Esophagus (tissue), 2 donors: ENCODE measurements around the gene TTYH3. TPM values are rescaled to one million over a fixed set of nuclear protein-coding genes. Genes with fewer than 3 reads are reported as not detected.
"Not testable (repeated sequence)": the region's sequence is repeated elsewhere in the genome, so short reads cannot be mapped to it uniquely, and the experiment has no call there.

Experiments used
- H3K27ac ChIP-seq, 2 donors: one replicate each; pipeline ENCODE4 v1.5.1; 2013; ENCODE audit warnings: low read depth in 2 of 2, mild to moderate bottlenecking in 2 of 2, inconsistent platforms in 1 of 2, low read length in 1 of 2, moderate library complexity in 1 of 2
- H3K27me3 ChIP-seq, 2 donors: one replicate each; pipeline ENCODE4 v1.6.1; 2013; ENCODE audit warnings: low read length in 2 of 2, control low read depth in 1 of 2, mild to moderate bottlenecking in 1 of 2; ENCODE audit not compliant: insufficient read depth in 2 of 2, control insufficient read depth in 1 of 2
- H3K36me3 ChIP-seq, 2 donors: one replicate each; pipeline ENCODE4 v1.6.1; 2013; ENCODE audit warnings: low read length in 1 of 2; ENCODE audit not compliant: control insufficient read depth in 2 of 2, insufficient read depth in 2 of 2
- H3K4me1 ChIP-seq, 2 donors: one replicate each; pipeline ENCODE4 v1.6.1; 2013; ENCODE audit warnings: low read length in 1 of 2; ENCODE audit not compliant: control insufficient read depth in 2 of 2, insufficient read depth in 2 of 2
- H3K4me3 ChIP-seq, 2 donors: one replicate each; pipeline ENCODE4 v1.5.1; 2013; ENCODE audit warnings: low read length in 2 of 2, mild to moderate bottlenecking in 2 of 2, low read depth in 1 of 2, moderate library complexity in 1 of 2
- H3K9me3 ChIP-seq, 2 donors: one replicate each; pipeline ENCODE4 v1.6.1; 2013; ENCODE audit warnings: mild to moderate bottlenecking in 2 of 2, low read depth in 1 of 2, low read length in 1 of 2, moderate library complexity in 1 of 2; ENCODE audit not compliant: control insufficient read depth in 2 of 2, insufficient read depth in 1 of 2
- WGBS, 2 donors: extraction: QIAGEN DNeasy Blood & Tissue Kit; methylation state at CpG; one replicate each; pipeline ENCODE4 v1.1.7; 2013; 5-methylcytosine and 5-hydroxymethylcytosine counted together
- polyA plus RNA-seq, 2 donors: library from polyadenylated mRNA; stranded (reverse); fragments of 200-250 nt; gene quantifications; one replicate each; pipeline ENCODE4 v1.2.3, GENCODE V29; 2013
- donor health status: healthy with polysubstance abuse.
- donor health status: Bipolar disorder and iron deficiency.

TTYH3 gene
- polyA plus RNA-seq, 2 donors = 3.5 to 3.8 TPM

DNA sequence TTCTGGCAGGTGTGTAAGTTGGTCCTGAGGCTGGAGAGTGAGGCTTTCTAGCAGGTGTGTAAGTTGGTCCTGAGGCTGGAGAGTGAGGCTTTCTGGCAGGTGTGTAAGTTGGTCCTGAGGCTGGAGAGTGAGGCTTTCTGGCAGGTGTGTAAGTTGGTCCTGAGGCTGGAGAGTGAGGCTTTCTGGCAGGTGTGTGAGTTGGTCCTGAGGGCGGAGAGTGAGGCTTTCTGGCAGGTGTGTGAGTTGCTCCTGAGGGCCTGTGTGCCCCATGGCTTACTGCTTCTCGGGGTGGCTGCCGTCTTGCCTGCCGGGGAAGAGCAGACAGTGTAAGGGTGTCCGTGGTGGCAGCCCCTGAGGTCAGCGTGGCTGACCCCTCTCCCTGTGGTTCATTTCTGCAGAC is 22.1 kb upstream of the TTYH3 start:
- H3K36me3 ChIP-seq, H3K9me3 ChIP-seq, H3K27me3 ChIP-seq, H3K4me1 ChIP-seq, H3K27ac ChIP-seq, H3K4me3 ChIP-seq: not testable (repeated sequence)
- WGBS, 2 donors = 89 to 93% methylated on average over 6 of the region's 6 CpGs

DNA sequence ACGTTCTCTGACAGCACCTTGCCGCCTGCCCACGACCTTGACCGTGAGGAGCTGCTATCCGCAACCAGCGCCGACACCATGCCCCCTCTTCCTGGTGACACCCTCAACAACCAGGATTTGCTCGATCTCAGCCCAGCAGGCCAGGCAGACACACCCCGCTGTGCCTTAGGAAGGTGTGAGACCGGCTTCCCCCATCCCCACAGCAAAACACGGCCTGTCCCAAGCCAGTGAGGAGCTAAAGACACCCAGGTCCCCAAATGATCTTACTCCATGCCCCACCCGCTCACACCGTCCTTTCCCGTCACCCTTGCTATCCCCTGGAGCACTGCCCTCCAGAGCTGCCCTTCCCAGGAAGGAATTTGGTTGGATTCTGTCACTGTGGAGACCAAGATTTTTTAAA is 21.3 kb upstream of the TTYH3 start:
- WGBS, 2 donors = 86 to 88% methylated on average over 14 of the region's 14 CpGs
- no peak overlapping the region for H3K4me3 ChIP-seq
- H3K27ac ChIP-seq = no peak overlapping the region
- no peaks in the 10 kb centered on the region for H3K36me3 ChIP-seq
- H3K9me3 ChIP-seq = no peaks in the 10 kb centered on the region
- H3K27me3 ChIP-seq = no peaks in the 10 kb centered on the region
- peaks cover 0 to 6% of the 10 kb centered on the region in 2 donors for H3K4me1 ChIP-seq

DNA sequence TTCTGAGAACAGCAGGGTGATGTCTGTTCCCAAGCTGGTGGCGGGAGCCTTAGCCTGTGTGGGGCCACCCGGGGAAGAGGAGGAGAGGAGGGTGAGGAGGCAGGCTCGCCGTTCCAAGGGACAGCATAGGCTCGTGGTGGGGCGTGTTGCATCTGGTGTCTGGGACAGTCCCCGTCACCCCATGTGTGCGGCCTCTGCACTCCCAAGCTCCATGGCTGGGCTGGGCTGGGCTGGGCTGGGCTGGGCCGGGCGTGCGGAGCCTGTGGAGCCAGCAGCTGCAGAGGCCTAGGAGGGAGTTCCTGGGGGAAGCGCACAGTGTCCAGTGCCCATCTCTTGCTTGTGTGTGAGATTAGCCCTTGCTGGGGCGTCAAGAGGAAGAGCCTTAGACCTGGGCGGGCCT is 20.9 kb upstream of the TTYH3 start:
- H3K27me3 ChIP-seq = no peaks in the 10 kb centered on the region
- H3K36me3 ChIP-seq = no peaks in the 10 kb centered on the region
- WGBS, 2 donors = 69 to 90% methylated on average over 14 of the region's 14 CpGs
- no peak overlapping the region for H3K4me3 ChIP-seq
- H3K27ac ChIP-seq = no peak overlapping the region
- H3K9me3 ChIP-seq = no peaks in the 10 kb centered on the region
- H3K4me1 ChIP-seq = peaks cover 0 to 6% of the 10 kb centered on the region in 2 donors

DNA sequence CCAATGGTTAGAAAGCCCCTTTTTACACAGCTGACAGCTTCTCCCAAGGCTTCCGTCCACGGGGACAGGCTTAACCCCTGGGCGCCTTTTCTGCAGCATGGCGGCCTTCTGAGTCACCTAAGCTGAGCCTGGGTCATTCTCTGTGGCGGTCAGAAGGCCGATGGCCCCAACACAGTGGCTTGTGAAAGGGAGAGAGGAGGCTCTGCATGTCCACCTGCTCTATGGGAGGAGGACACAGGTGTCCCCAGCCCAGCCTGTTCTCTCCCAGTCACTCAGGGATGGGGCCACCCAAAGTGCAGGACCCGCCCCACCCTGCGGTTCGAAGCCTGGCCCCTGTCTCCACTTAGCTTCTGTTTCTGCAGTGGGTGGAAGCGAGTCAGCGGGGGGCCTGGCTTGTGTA is 20.4 kb upstream of the TTYH3 start:
- no peak overlapping the region for H3K27ac ChIP-seq
- H3K9me3 ChIP-seq = no peaks in the 10 kb centered on the region
- H3K36me3 ChIP-seq = no peaks in the 10 kb centered on the region
- no peaks in the 10 kb centered on the region for H3K27me3 ChIP-seq
- H3K4me1 ChIP-seq = peaks cover 0 to 6% of the 10 kb centered on the region in 2 donors
- 84 to 93% methylated on average over 11 of the region's 11 CpGs for WGBS, 2 donors
- H3K4me3 ChIP-seq = no peak overlapping the region

DNA sequence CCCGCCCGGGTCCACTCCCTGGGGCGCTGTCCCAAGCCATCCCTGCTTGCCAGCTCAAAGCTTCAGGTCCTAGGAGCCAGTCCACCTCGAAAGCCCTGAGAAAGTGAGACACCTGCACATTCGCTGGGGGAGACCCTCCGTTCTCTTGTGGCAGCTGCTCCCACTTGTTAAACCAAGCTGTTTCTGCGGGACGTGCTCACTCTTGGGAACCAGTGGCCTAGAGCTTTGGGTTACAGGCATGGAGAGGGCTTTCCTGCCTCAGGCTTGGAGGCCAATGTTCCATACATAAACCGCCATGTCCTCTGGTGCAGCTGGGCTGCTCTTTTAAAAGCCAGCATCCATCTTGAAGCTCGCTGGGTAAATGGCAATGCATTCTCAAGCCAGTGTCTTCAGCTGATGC is 19.9 kb upstream of the TTYH3 start:
- H3K9me3 ChIP-seq = no peaks in the 10 kb centered on the region
- 96 to 97% methylated on average over 10 of the region's 10 CpGs for WGBS, 2 donors
- no peak overlapping the region for H3K4me3 ChIP-seq
- no peak overlapping the region for H3K27ac ChIP-seq
- no peaks in the 10 kb centered on the region for H3K36me3 ChIP-seq
- H3K27me3 ChIP-seq = no peaks in the 10 kb centered on the region
- peaks cover 0 to 6% of the 10 kb centered on the region in 2 donors for H3K4me1 ChIP-seq

DNA sequence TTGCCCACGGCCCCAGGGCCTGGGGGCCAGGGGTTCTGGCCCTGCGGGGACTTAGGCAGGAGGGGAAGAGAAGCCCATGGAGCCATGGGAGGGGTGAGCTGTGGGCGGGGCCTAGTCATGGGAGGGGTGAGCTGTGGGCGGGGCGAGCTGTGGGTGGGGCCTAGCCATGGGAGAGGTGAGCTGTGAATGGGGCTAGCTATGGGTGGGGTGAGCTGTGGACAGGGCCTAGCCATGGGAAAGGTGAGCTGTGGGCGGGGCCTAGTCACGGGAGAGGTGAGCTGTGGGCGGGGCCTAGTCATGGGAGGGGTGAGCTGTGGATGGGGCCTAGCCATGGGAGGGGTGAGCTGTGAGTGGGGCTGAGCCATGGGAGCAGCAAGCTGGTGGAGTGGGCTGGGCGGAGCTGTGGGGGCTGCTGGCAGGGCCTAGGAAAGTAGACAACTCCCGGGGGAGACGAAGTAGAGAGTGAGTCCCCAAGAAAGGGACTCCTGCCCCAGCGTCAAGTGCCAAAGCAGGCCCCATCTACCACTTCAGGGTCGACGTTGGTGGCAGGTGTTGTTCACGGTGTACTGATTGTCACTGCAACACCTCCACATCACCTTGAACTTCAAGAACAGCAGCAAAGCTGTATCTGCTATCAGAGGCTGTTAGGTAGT is 19.2 kb upstream of the TTYH3 start:
- 81% methylated on average over 13 to 15 of the region's 15 CpGs for WGBS, 2 donors
- Histone ChIP-seq H3K27me3 (no peaks in the 10 kb centered on the region), H3K27ac (no peak overlapping the region), H3K36me3 (no peaks in the 10 kb centered on the region), H3K9me3 (no peaks in the 10 kb centered on the region), H3K4me1 (peaks cover 0 to 11% of the 10 kb centered on the region in 2 donors), H3K4me3 (no peak overlapping the region)

DNA sequence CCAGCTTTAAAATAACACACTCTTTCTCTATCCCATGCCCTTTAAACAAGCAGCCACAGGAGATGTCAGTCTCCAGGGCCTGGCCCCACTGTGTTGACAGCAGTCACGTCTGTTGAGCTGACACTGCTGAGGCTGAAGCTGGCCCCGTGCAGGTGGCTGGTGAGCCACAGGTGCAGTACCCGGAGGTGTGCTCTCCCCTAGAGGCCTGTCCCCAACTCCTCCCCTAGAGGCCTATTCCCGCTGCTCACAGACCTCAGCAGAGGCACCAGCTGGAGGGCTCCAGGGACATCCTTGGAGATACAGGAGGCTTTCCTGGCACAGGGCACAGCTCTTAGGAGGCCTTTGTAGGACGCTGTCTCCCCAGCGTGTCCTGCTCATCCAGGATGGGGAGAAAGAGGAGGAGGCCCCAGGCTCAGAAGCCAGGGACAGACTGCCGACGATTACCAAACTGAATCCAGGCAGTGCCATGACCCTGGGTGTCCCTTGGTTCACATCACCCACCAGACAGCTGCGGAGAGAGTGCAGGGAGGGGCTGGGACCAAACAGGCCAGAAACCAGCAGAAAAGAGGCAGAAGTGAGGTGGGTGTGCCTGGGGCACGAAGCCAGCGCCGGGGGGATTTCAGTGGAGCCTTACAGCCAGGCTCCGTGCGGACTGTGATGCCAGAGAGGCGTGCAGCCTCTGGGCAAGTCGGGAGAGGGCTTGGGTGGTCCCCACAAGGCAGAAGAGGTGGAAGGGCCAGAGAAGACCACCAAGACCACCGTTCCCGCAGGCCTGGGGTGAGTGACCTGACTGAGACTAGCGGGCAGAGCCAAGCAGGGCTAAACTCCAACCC is 18.5 kb upstream of the TTYH3 start:
- Histone ChIP-seq H3K4me1 (peaks cover 0 to 17% of the 10 kb centered on the region in 2 donors), H3K9me3 (no peaks in the 10 kb centered on the region), H3K27me3 (no peaks in the 10 kb centered on the region), H3K27ac (no peak overlapping the region), H3K36me3 (no peaks in the 10 kb centered on the region), H3K4me3 (no peak overlapping the region)
- WGBS, 2 donors = 83 to 84% methylated on average over 19 of the region's 19 CpGs

DNA sequence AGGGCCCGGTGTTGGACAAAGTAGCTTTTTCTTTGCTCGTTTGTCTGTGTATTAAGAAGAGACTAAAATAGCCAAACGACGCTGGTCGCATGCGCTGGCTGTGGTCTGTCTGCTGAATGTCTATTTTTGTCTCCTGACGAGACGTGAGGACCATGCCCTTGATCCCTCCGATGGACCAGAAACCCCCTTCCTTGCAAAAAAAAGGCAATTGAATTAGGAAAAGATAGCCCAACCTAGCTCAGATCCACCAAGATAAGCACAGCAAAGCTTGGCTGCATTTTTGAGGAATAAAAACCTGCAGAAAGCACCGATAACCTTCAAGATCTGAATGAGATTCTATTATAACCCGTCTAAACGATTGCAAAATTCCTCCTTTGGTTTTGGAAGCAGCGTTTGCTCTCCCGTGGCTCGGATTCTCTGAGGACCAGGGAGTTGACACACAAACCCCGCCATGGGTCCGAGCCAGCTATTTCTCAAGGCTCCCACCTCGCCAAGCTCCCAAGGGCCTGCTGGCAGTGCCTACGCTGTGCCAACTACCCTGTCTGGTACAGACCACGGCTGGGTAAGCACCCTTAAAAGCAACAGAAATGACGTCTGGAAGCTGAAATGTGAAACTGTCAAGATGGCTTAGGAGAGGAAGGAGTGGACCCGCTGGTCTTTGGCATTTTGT is 17.7 kb upstream of the TTYH3 start:
- WGBS, 2 donors = 39 to 53% methylated on average over 22 of the region's 22 CpGs
- Histone ChIP-seq H3K27me3 (no peaks in the 10 kb centered on the region), H3K27ac (no peak overlapping the region), H3K4me1 (peaks cover 0 to 17% of the 10 kb centered on the region in 2 donors), H3K36me3 (no peaks in the 10 kb centered on the region), H3K9me3 (no peaks in the 10 kb centered on the region), H3K4me3 (no peak overlapping the region)

GRCh38 chr7:2614631-2615330 is 17.0 kb upstream of the TTYH3 start:
- 47 to 55% methylated on average over 22 of the region's 22 CpGs for WGBS, 2 donors
- peaks cover 0 to 17% of the 10 kb centered on the region in 2 donors for H3K4me1 ChIP-seq
- no peak overlapping the region for H3K4me3 ChIP-seq
- no peaks in the 10 kb centered on the region for H3K36me3 ChIP-seq
- H3K9me3 ChIP-seq = no peaks in the 10 kb centered on the region
- no peaks in the 10 kb centered on the region for H3K27me3 ChIP-seq
- H3K27ac ChIP-seq = no peak overlapping the region
